GM23338 (cell line): ENCODE data around the gene ABCD3. TPM values are rescaled to one million over a fixed set of nuclear protein-coding genes. Genes with fewer than 3 reads are reported as not detected.

ENCODE experiments used
- ATAC-seq: fragments of 200-7000 bp; cut with Tn5 transposase; 3 replicates; pipeline ENCODE4 v1.9.1; 2020
- DNase-seq: peaks from one replicate; pipeline ENCODE4 v3.0.0-alpha.2; 2015; ENCODE audit warnings: low spot score
- H2AFZ ChIP-seq: fragments of 200-600 bp; sonication (generic); 2 replicates; pipeline ENCODE4 v1.8.0; 2016; ENCODE audit warnings: antibody characterized with exemption, mild to moderate bottlenecking, moderate library complexity
- H3F3A ChIP-seq: fragments of 200-600 bp; sonication (generic); replicated peaks from 2 replicates; pipeline ENCODE4 v1.8.0; 2017; ENCODE audit warnings: antibody characterized with exemption, mixed run types, low read depth
- H3K27ac ChIP-seq: fragments of 200-600 bp; sonication (generic); 2 replicates; pipeline ENCODE4 v1.6.1; 2016; ENCODE audit warnings: low read depth
- H3K27me3 ChIP-seq: fragments of 200-600 bp; sonication (generic); 2 replicates; pipeline ENCODE4 v1.8.0; 2016; ENCODE audit warnings: mild to moderate bottlenecking, mixed run types, moderate library complexity; ENCODE audit not compliant: insufficient read depth
- H3K36me3 ChIP-seq: fragments of 200-600 bp; sonication (generic); 2 replicates; pipeline ENCODE4 v1.8.0; 2016; ENCODE audit warnings: mild to moderate bottlenecking; ENCODE audit not compliant: insufficient read depth
- H3K4me1 ChIP-seq: fragments of 200-600 bp; sonication (generic); 2 replicates; pipeline ENCODE4 v1.8.0; 2016; ENCODE audit warnings: mild to moderate bottlenecking, moderate library complexity; ENCODE audit not compliant: insufficient read depth
- H3K4me2 ChIP-seq: fragments of 200-600 bp; sonication (generic); 2 replicates; pipeline ENCODE4 v1.7.1; 2017; ENCODE audit warnings: mixed run types
- H3K4me3 ChIP-seq: fragments of 200-600 bp; sonication (generic); 2 replicates; pipeline ENCODE4 v1.6.1; 2016; ENCODE audit warnings: mixed run types
- H3K79me2 ChIP-seq: fragments of 200-600 bp; sonication (generic); replicated peaks from 2 replicates; pipeline ENCODE4 v1.8.0; 2017; ENCODE audit warnings: mild to moderate bottlenecking; ENCODE audit not compliant: insufficient read depth
- H3K9me2 ChIP-seq: fragments of 200-600 bp; sonication (generic); 2 replicates; pipeline ENCODE4 v1.8.0; 2017; ENCODE audit not compliant: insufficient read depth
- H4K20me1 ChIP-seq: fragments of 200-600 bp; sonication (generic); replicated peaks from 2 replicates; pipeline ENCODE4 v1.8.0; 2017; ENCODE audit warnings: mild to moderate bottlenecking; ENCODE audit not compliant: insufficient read depth
- H3K27ac Mint-ChIP-seq: 2 replicates; pipeline ENCODE4 v1.8.0; 2020; ENCODE audit warnings: inconsistent platforms, mild to moderate bottlenecking, moderate library complexity, mixed read lengths
- H3K27me3 Mint-ChIP-seq: 3 replicates; pipeline ENCODE4 v1.8.0; 2022; ENCODE audit warnings: low read depth, mild to moderate bottlenecking, moderate library complexity, mixed read lengths, inconsistent platforms; ENCODE audit not compliant: insufficient read depth, poor library complexity
- H3K36me3 Mint-ChIP-seq: 3 replicates; pipeline ENCODE4 v1.8.0; 2021; ENCODE audit warnings: low read depth, mild to moderate bottlenecking, inconsistent platforms, moderate library complexity, mixed read lengths
- H3K4me1 Mint-ChIP-seq: 3 replicates; pipeline ENCODE4 v1.8.0; 2020; ENCODE audit warnings: mild to moderate bottlenecking, inconsistent platforms, mixed read lengths
- H3K4me3 Mint-ChIP-seq: 3 replicates; pipeline ENCODE4 v1.8.0; 2021; ENCODE audit warnings: moderate library complexity, mild to moderate bottlenecking, inconsistent platforms, mixed read lengths
- H3K9me3 Mint-ChIP-seq: 3 replicates; pipeline ENCODE4 v1.8.0; 2020; ENCODE audit warnings: moderate library complexity, mild to moderate bottlenecking, inconsistent platforms, mixed read lengths
- CREB1 ChIP-seq: fragments of 250-450 bp; sonication (Bioruptor Pico); IDR thresholded peaks from 2 replicates; pipeline ENCODE4 v1.5.0; 2020; ENCODE audit warnings: low read depth, mild to moderate bottlenecking, moderate library complexity
- CTCF ChIP-seq, 2 experiments: fragments of 200-600 bp in 1 of 2; sonication (generic) in 1 of 2; conservative IDR thresholded peaks; 2 replicates each; pipeline versions ENCODE4 v1.5.1 to v1.6.1; 2016 to 2017; ENCODE audit warnings: antibody characterized with exemption in 2 of 2, low read depth in 2 of 2, mild to moderate bottlenecking in 2 of 2, moderate library complexity in 1 of 2
- ETS1 ChIP-seq: IDR thresholded peaks from 2 replicates; pipeline ENCODE4 v1.6.1; 2016; ENCODE audit warnings: antibody characterized with exemption
- EZH2 ChIP-seq: fragments of 200-600 bp; sonication (generic); IDR thresholded peaks from one replicate; pipeline ENCODE4 v1.8.0; 2017; ENCODE audit warnings: antibody characterized with exemption, mild to moderate bottlenecking, low read depth; ENCODE audit not compliant: unreplicated experiment
- JUNB ChIP-seq: IDR thresholded peaks from one replicate; pipeline ENCODE4 v1.6.1; 2016; ENCODE audit warnings: antibody characterized with exemption; ENCODE audit not compliant: unreplicated experiment
- NANOG ChIP-seq: IDR thresholded peaks from 2 replicates; pipeline ENCODE4 v1.6.1; 2016; ENCODE audit warnings: antibody characterized with exemption, borderline replicate concordance
- POLR2AphosphoS5 ChIP-seq: IDR thresholded peaks from 2 replicates; pipeline ENCODE4 v1.6.1; 2016; ENCODE audit warnings: antibody characterized with exemption, low read depth
- REST ChIP-seq: IDR thresholded peaks from one replicate; pipeline ENCODE4 v1.6.1; 2018; ENCODE audit warnings: antibody characterized with exemption; ENCODE audit not compliant: unreplicated experiment
- STAT1 ChIP-seq: IDR thresholded peaks from one replicate; pipeline ENCODE4 v1.6.1; 2016; ENCODE audit warnings: antibody characterized with exemption; ENCODE audit not compliant: unreplicated experiment
- ZNF331 ChIP-seq: fragments of 250-450 bp; sonication (Bioruptor Pico); IDR thresholded peaks from 2 replicates; pipeline ENCODE4 v1.5.0; 2020; ENCODE audit warnings: low read depth, mild to moderate bottlenecking, moderate library complexity
- polyA plus RNA-seq: library from polyadenylated mRNA; unstranded; fragments of >200 nt; fragmentation: Nextera tagmentation; extraction: Ambion mirVana; gene quantifications from 2 replicates; pipeline ENCODE4 v1.2.1, GENCODE V29; 2016
- total RNA-seq: library from RNA; depleted of rRNA; stranded (reverse); fragments of >200 nt; shearing (Covaris generic); gene quantifications from 2 replicates; pipeline ENCODE4 v1.2.3, GENCODE V29; 2014

The ABCD3 gene
- total and polyA plus RNA-seq, 2 experiments from 2014 or later: 12.3 to 24.0 TPM

- Histone ChIP-seq H3K9me2 (no peaks in the 10 kb centered on the region), H3F3A (no peaks in the 10 kb centered on the region), H3K36me3 (no peaks in the 10 kb centered on the region), H3K27ac (no peak overlapping the region), H3K79me2 (no peaks in the 10 kb centered on the region), H3K4me3 (no peak overlapping the region), H4K20me1 (no peaks in the 10 kb centered on the region), H2AFZ (no peak overlapping the region), H3K4me2 (no peak overlapping the region), H3K27me3 (no peaks in the 10 kb centered on the region), H3K4me1 (no peaks in the 10 kb centered on the region)
- ATAC-seq: no peak
- Mint-ChIP-seq H3K27ac (no peak overlapping the region), H3K36me3 (peaks cover 24% of the 10 kb centered on the region; the same call in 2 of the 3 replicates), H3K9me3 (no peaks in the 10 kb centered on the region; the same call in 2 of the 3 replicates), H3K27me3 (no peaks in the 10 kb centered on the region), H3K4me1 (no peaks in the 10 kb centered on the region), H3K4me3 (no peak overlapping the region)
- TF ChIP-seq CTCF (conservative IDR thresholded peaks at IDR 0.05; ENCODE audit: low read depth in 2 of 2): no peak
- no peak for TF ChIP-seq CREB1
- DNase-seq: no peak
These were observed 85.0 kb downstream of the ABCD3 start for GRCh38 chr1:94503153-94503552.

- Histone ChIP-seq H4K20me1 (no peaks in the 10 kb centered on the region), H3K36me3 (no peaks in the 10 kb centered on the region), H3K9me2 (no peaks in the 10 kb centered on the region), H3K4me3 (no peak overlapping the region), H3F3A (no peaks in the 10 kb centered on the region), H3K4me2 (no peak overlapping the region), H3K4me1 (no peaks in the 10 kb centered on the region), H2AFZ (no peak overlapping the region), H3K27ac (no peak overlapping the region), H3K27me3 (no peaks in the 10 kb centered on the region), H3K79me2 (no peaks in the 10 kb centered on the region)
- ATAC-seq: no peak
- no peak overlapping the region for H3K4me3 Mint-ChIP-seq
- no peaks in the 10 kb centered on the region; the same call in 2 of the 3 replicates for H3K9me3 Mint-ChIP-seq
- no peak for DNase-seq
- H3K36me3 Mint-ChIP-seq: peaks cover 23% of the 10 kb centered on the region; the same call in 2 of the 3 replicates
- H3K27ac Mint-ChIP-seq: no peak overlapping the region
- H3K4me1 Mint-ChIP-seq: no peaks in the 10 kb centered on the region
- H3K27me3 Mint-ChIP-seq: no peaks in the 10 kb centered on the region
- no peak for TF ChIP-seq CTCF (conservative IDR thresholded peaks at IDR 0.05; ENCODE audit: low read depth in 2 of 2)
- no peak for TF ChIP-seq JUNB
- TF ChIP-seq STAT1: no peak
- TF ChIP-seq EZH2: no peak
- no peak for TF ChIP-seq POLR2AphosphoS5
- TF ChIP-seq CREB1: no peak
- no peak for TF ChIP-seq REST
- no peak for TF ChIP-seq NANOG
- no peak for TF ChIP-seq ETS1
- TF ChIP-seq ZNF331 (CRISPR knock-in tag): no peak
These were observed 86.4 kb downstream of the ABCD3 start for GRCh38 chr1:94504601-94505000.
